Activated CD8-positive, alpha-beta memory T cell treated with anti-CD3 and anti-CD28 coated beads, Interleukin-2, amount 50 U/mL, for 1 hour (primary cell): Measurements from ENCODE around the gene ETDA.
"Not testable (repeated sequence)": the region's sequence is repeated elsewhere in the genome, so short reads cannot be mapped to it uniquely, and the experiment has no call there.

Experiments
- DNase-seq: peaks from one replicate; pipeline ENCODE4 v3.0.0-alpha.2; 2020; ENCODE audit errors: extremely low read depth

Gene ETDA

GRCh38 chrX:135252011-135252518, at the start of gene ETDA:
Gene ETDA (plus strand): TSS chrX:135252061. CDS start chrX:135253277, 1,216 bp downstream.
- not testable (repeated sequence) for DNase-seq

- not testable (repeated sequence) for DNase-seq
These were observed 45.4 kb upstream of the ETDA start for GRCh38 chrX:135206427-135206826.

GRCh38 chrX:135213200-135213844, 38.5 kb upstream of the ETDA start:
- no peak for DNase-seq

GRCh38 chrX:135245989-135246388, 5.9 kb upstream of the ETDA start:
- DNase-seq: not testable (repeated sequence)

GRCh38 chrX:135256087-135256684, 4.3 kb downstream of the ETDA start:
- DNase-seq: not testable (repeated sequence)

- no peak for DNase-seq
These were observed 5.1 kb downstream of the ETDA start for GRCh38 chrX:135256923-135257322.

GRCh38 chrX:135257469-135257868, 5.6 kb downstream of the ETDA start:
- no peak for DNase-seq

GRCh38 chrX:135260976-135261375, 9.1 kb downstream of the ETDA start:
- not testable (repeated sequence) for DNase-seq

GRCh38 chrX:135263376-135263775, 11.5 kb downstream of the ETDA start:
- not testable (repeated sequence) for DNase-seq

GRCh38 chrX:135264206-135264605, 12.3 kb downstream of the ETDA start:
- DNase-seq: no peak

- no peak for DNase-seq
These were observed 21.3 kb downstream of the ETDA start for GRCh38 chrX:135273162-135273561.

GRCh38 chrX:135275973-135276372, 24.1 kb downstream of the ETDA start:
- no peak for DNase-seq

GRCh38 chrX:135287266-135287823, 35.5 kb downstream of the ETDA start:
- no peak for DNase-seq

GRCh38 chrX:135295238-135295943, 43.5 kb downstream of the ETDA start:
- DNase-seq: peak; percentile 7

GRCh38 chrX:135295944-135296305, 44.1 kb downstream of the ETDA start:
- DNase-seq: no peak

GRCh38 chrX:135302269-135302873, 50.5 kb downstream of the ETDA start:
- no peak for DNase-seq
